NB4 (cell line): ENCODE data around the gene RCOR2.
"Not testable (repeated sequence)": the region's sequence is repeated elsewhere in the genome, so short reads cannot be mapped to it uniquely, and the experiment has no call there.

Source experiments
- DNase-seq: peaks from one replicate; pipeline ENCODE4 v3.0.0; 2010; ENCODE audit warnings: low read depth
- H3K4me3 ChIP-seq: one replicate; pipeline ENCODE4 v1.5.1; 2011; ENCODE audit warnings: mild to moderate bottlenecking, low read depth, low read length, moderate library complexity
- MAX ChIP-seq: IDR thresholded peaks from 2 replicates; pipeline ENCODE4 v1.6.1; 2011; ENCODE audit warnings: low read depth, low read length
- MYC ChIP-seq: IDR thresholded peaks from 2 replicates; pipeline ENCODE4 v1.6.1; 2011; ENCODE audit warnings: low read depth, low read length
- POLR2A ChIP-seq: IDR thresholded peaks from 2 replicates; pipeline ENCODE4 v1.6.1; 2011; ENCODE audit warnings: mild to moderate bottlenecking; ENCODE audit not compliant: insufficient read length; ENCODE audit errors: extremely low read depth
- TF ChIP-seq, protein P1 (sequence below): IDR thresholded peaks from one replicate; pipeline ENCODE4 v1.5.1; 2012; ENCODE audit warnings: low read depth, low read length

RCOR2 gene

DNA sequence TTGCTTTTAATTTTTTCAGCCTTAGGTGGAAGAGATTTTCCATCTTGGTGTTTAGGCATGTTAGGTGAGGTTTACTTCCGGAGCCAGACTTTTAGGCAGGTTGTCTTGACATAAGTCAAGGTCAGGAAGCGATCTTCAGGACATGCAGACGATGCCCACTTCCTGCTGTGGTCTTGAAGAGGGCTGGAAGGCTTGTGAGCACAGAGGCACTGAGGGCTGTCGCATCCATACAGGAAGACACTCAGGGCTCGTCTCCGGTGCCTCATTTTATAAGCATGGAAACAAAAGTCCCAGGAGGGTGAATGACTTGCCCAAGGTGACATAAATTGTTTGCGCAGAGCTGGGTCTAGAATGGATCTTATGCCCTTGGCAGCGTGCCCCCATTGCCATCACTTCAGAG is 47.3 kb downstream of the RCOR2 start:
- H3K4me3 ChIP-seq = no peak overlapping the region
- peak; percentile 82 for DNase-seq
- 0 out of 2 replicates have a peak, but pooled peaks have one; percentile 22 for TF ChIP-seq MYC
- TF ChIP-seq, protein P1, sequence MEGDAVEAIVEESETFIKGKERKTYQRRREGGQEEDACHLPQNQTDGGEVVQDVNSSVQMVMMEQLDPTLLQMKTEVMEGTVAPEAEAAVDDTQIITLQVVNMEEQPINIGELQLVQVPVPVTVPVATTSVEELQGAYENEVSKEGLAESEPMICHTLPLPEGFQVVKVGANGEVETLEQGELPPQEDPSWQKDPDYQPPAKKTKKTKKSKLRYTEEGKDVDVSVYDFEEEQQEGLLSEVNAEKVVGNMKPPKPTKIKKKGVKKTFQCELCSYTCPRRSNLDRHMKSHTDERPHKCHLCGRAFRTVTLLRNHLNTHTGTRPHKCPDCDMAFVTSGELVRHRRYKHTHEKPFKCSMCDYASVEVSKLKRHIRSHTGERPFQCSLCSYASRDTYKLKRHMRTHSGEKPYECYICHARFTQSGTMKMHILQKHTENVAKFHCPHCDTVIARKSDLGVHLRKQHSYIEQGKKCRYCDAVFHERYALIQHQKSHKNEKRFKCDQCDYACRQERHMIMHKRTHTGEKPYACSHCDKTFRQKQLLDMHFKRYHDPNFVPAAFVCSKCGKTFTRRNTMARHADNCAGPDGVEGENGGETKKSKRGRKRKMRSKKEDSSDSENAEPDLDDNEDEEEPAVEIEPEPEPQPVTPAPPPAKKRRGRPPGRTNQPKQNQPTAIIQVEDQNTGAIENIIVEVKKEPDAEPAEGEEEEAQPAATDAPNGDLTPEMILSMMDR = no peak
- TF ChIP-seq MAX = peak; percentile 19
- no peak for TF ChIP-seq POLR2A

GRCh38 chr11:63869171-63869591 is 47.8 kb downstream of the RCOR2 start:
- H3K4me3 ChIP-seq = no peak overlapping the region
- TF ChIP-seq MYC (no peak), POLR2A (no peak), MAX (no peak)
- TF ChIP-seq, protein P1 = no peak
- peak; percentile 51 for DNase-seq

GRCh38 chr11:63868399-63869064 is 48.4 kb downstream of the RCOR2 start:
- no peak for TF ChIP-seq MAX
- TF ChIP-seq POLR2A = no peak
- no peak for TF ChIP-seq MYC
- TF ChIP-seq, protein P1 = no peak
- H3K4me3 ChIP-seq = no peak overlapping the region
- DNase-seq = peak; percentile 62

- DNase-seq = no peak
- TF ChIP-seq MAX = no peak
- TF ChIP-seq POLR2A = no peak
- TF ChIP-seq, protein P1 = no peak
- no peak for TF ChIP-seq MYC
- no peak overlapping the region for H3K4me3 ChIP-seq
Measured at GRCh38 chr11:63867511-63867910, 49.5 kb downstream of the RCOR2 start.

GRCh38 chr11:63866211-63866610 is 50.8 kb downstream of the RCOR2 start:
- H3K4me3 ChIP-seq = no peak overlapping the region
- DNase-seq = peak; percentile 82
- TF ChIP-seq MAX (no peak), POLR2A (no peak), MYC (no peak)
- TF ChIP-seq, protein P1 = no peak

GRCh38 chr11:63863620-63864019 is 53.3 kb downstream of the RCOR2 start:
- H3K4me3 ChIP-seq, DNase-seq: not testable (repeated sequence)
